K562 (cell line): Measurements from ENCODE around the gene RAB31. TPM values are rescaled to one million over a fixed set of nuclear protein-coding genes. Genes with fewer than 3 reads are reported as not detected.

ENCODE experiments used
- BCL6 ChIP-seq: fragments of 250-450 bp; sonication (Bioruptor Pico); IDR thresholded peaks from 2 replicates; pipeline ENCODE4 v1.4.0; 2020
- HIVEP1 ChIP-seq: fragments of 250-450 bp; sonication (Bioruptor Pico); IDR thresholded peaks from 2 replicates; pipeline ENCODE4 v1.4.0; 2020; ENCODE audit warnings: mild to moderate bottlenecking
- IRF1 ChIP-seq: sonication (generic); formaldehyde crosslinking; IDR thresholded peaks from 2 replicates; pipeline ENCODE4 v1.8.0; 2022; ENCODE audit warnings: missing genetic modification reagents, mild to moderate bottlenecking, borderline replicate concordance
- MTA2 ChIP-seq: fragments of 450-650 bp; IDR thresholded peaks from 2 replicates; pipeline ENCODE4 v1.6.1; 2016; ENCODE audit warnings: low read depth
- MYC ChIP-seq, 2 experiments: fragments of 250-450 bp in 1 of 2; sonication (Bioruptor Pico) in 1 of 2; IDR thresholded peaks; 2 replicates each; pipeline versions ENCODE4 v1.5.1 to v1.6.1; 2012 to 2021; ENCODE audit warnings: low read depth in 2 of 2, borderline replicate concordance in 1 of 2, improper control_type of control experiment in 1 of 2, low read length in 1 of 2, mild to moderate bottlenecking in 1 of 2, moderate library complexity in 1 of 2
- OTX1 ChIP-seq: fragments of 450-650 bp; formaldehyde crosslinking; IDR thresholded peaks from 2 replicates; pipeline ENCODE4 v1.4.0; 2022; ENCODE audit warnings: mild to moderate bottlenecking
- RCOR1 ChIP-seq, 2 experiments: IDR thresholded peaks; 2 replicates each; pipeline ENCODE4 v1.6.1; 2012; ENCODE audit warnings: low read depth in 2 of 2, low read length in 2 of 2, borderline replicate concordance in 1 of 2, improper control_type of control experiment in 1 of 2
- SMARCA4 ChIP-seq: fragments of 450-650 bp; IDR thresholded peaks from 2 replicates; pipeline ENCODE4 v1.6.1; 2016
- TOE1 ChIP-seq, 2 experiments: fragments of 450-650 bp in 1 of 2; sonication (generic) in 1 of 2; formaldehyde crosslinking in 1 of 2; IDR thresholded peaks; 2 replicates each; pipeline versions ENCODE4 v1.7.1 to v1.8.0; 2016 to 2022; ENCODE audit warnings: borderline replicate concordance in 2 of 2, mild to moderate bottlenecking in 2 of 2, antibody characterized with exemption in 1 of 2, inconsistent platforms in 1 of 2, low read depth in 1 of 2, missing genetic modification reagents in 1 of 2, moderate library complexity in 1 of 2
- ZBTB12 ChIP-seq: fragments of 250-450 bp; sonication (Bioruptor Pico); IDR thresholded peaks from 2 replicates; pipeline ENCODE4 v1.4.0; 2020
- ZBTB49 ChIP-seq: sonication (generic); formaldehyde crosslinking; IDR thresholded peaks from 2 replicates; pipeline ENCODE4 v1.8.0; 2022; ENCODE audit warnings: missing genetic modification reagents, mild to moderate bottlenecking, borderline replicate concordance
- ZFP30 ChIP-seq: fragments of 250-450 bp; sonication (Bioruptor Pico); IDR thresholded peaks from 2 replicates; pipeline ENCODE4 v1.8.0; 2022; ENCODE audit warnings: moderate library complexity, mild to moderate bottlenecking, inconsistent platforms, borderline replicate concordance
- ZKSCAN1 ChIP-seq: fragments of 150-350 bp; IDR thresholded peaks from 2 replicates; pipeline ENCODE4 v1.6.1; 2016; ENCODE audit warnings: low read depth, low read length
- ZNF274 ChIP-seq: IDR thresholded peaks from 2 replicates; pipeline ENCODE4 v1.6.1; 2011; ENCODE audit warnings: low read depth, mild to moderate bottlenecking, low read length, moderate library complexity, borderline replicate concordance
- ZNF780A ChIP-seq: fragments of 250-450 bp; sonication (Bioruptor Pico); IDR thresholded peaks from 2 replicates; pipeline ENCODE4 v1.5.0; 2021; ENCODE audit warnings: mild to moderate bottlenecking
- ZNF79 ChIP-seq: fragments of 250-450 bp; sonication (Bioruptor Pico); IDR thresholded peaks from 2 replicates; pipeline ENCODE4 v1.4.0; 2020; ENCODE audit warnings: low read depth, mild to moderate bottlenecking, moderate library complexity
- polyA plus RNA-seq, 8 experiments: library from polyadenylated mRNA; depleted of rRNA in 4 of 8; stranded (reverse) in 5 of 8; unstranded in 3 of 8; fragments of >200 nt; fragmentation: Nextera tagmentation in 2 of 8; fragmentation: Illumina TruSeq in 1 of 8; extraction: Ambion mirVana in 2 of 8; extraction: Trizol in 1 of 8; gene quantifications; 2 replicates each; pipeline versions ENCODE4 v1.2.1 to v1.2.3, GENCODE V29; 2011 to 2014; ENCODE audit warnings: inconsistent platforms in 1 of 8, missing spikeins in 1 of 8
- total RNA-seq, 7 experiments: library from RNA; depleted of rRNA in 6 of 7; stranded (reverse); fragments of >200 nt in 6 of 7; fragmentation: Illumina TruSeq in 2 of 7; extraction: Trizol in 2 of 7; gene quantifications; 2 replicates each; pipeline versions ENCODE4 v1.2.1 to v1.2.3, GENCODE V29; 2011 to 2021; ENCODE audit warnings: low replicate concordance in 1 of 7

The RAB31 gene
- total and polyA plus RNA-seq, 9 of the 15 experiments (the other 6 are each of a cell fraction or from before 2014, with no cell fraction given): 20.7 to 70.4 (median 41.3) TPM

- TF ChIP-seq IRF1 (CRISPR knock-in tag) (no peak), HIVEP1 (CRISPR knock-in tag) (0 out of 2 replicates have a peak, but pooled peaks have one; percentile 25), ZNF780A (CRISPR knock-in tag) (no peak), ZKSCAN1 (no peak), MYC (IDR thresholded peaks at IDR 0.05; ENCODE audit: low read depth, low read length) (0 out of 2 replicates have a peak, but pooled peaks have one; percentile 53), MYC (CRISPR knock-in tag; IDR thresholded peaks at IDR 0.05; ENCODE audit: borderline replicate concordance, low read depth) (no peak), ZNF274 (no peak), OTX1 (CRISPR knock-in tag) (no peak), SMARCA4 (no peak), TOE1 (IDR thresholded peaks at IDR 0.05; ENCODE audit: borderline replicate concordance) (0 out of 2 replicates have a peak, but pooled peaks have one; percentile 12), TOE1 (CRISPR knock-in tag; IDR thresholded peaks at IDR 0.05; ENCODE audit: borderline replicate concordance, low read depth) (no peak), MTA2 (no peak), ZFP30 (CRISPR knock-in tag) (no peak), ZNF79 (CRISPR knock-in tag) (peak; percentile 46; the same call in 1 of the 2 replicates), ZBTB12 (peak; percentile 12; the same call in 1 of the 2 replicates), RCOR1 (IDR thresholded peaks at IDR 0.05; ENCODE audit: borderline replicate concordance in 1 of 2, low read depth in 2 of 2, low read length in 2 of 2) (peak in 1 of 2 experiments; percentile 41; a peak in 1 of 4 replicates), BCL6 (CRISPR knock-in tag) (peak; percentile 55; the same call in 1 of the 2 replicates), ZBTB49 (CRISPR knock-in tag) (0 out of 2 replicates have a peak, but pooled peaks have one; percentile 72)
Observed at GRCh38 chr18:9758624-9759075, 50.5 kb downstream of the RAB31 start (continued).
